Gastroesophageal sphincter (tissue), 4 donors: ENCODE measurements around the gene BEND7. TPM values are rescaled to one million over a fixed set of nuclear protein-coding genes. Genes with fewer than 3 reads are reported as not detected.
A peak's percentile ranks its signal among the peaks of the same experiment; 100 is the strongest.

Source experiments
- ATAC-seq: fragments of 150-250 bp; one replicate; pipeline ENCODE4 v1.9.1; 2016; ENCODE audit warnings: mild to moderate bottlenecking, moderate library complexity
- H3K27ac ChIP-seq, 4 donors: fragments of 200-600 bp; sonication (generic) in 3 of 4; 1 replicate in 3 of 4; 2 replicates in 1 of 4; pipeline ENCODE4 v1.5.1; 2016 to 2019
- H3K27me3 ChIP-seq: fragments of 200-600 bp; sonication (generic); one replicate; pipeline ENCODE4 v1.5.1; 2019
- H3K36me3 ChIP-seq, 2 donors: fragments of 200-600 bp; sonication (generic); one replicate each; pipeline ENCODE4 v1.5.1; 2019; ENCODE audit warnings: control low read depth in 1 of 2
- H3K4me1 ChIP-seq, 3 donors: fragments of 200-600 bp; sonication (generic); 1 replicate in 2 of 3; 2 replicates in 1 of 3; pipeline ENCODE4 v1.5.1; 2016 to 2019; ENCODE audit warnings: control low read depth in 2 of 3
- H3K4me3 ChIP-seq, 2 donors: fragments of 200-600 bp; sonication (generic); one replicate each; pipeline ENCODE4 v1.5.1; 2019; ENCODE audit warnings: mild to moderate bottlenecking in 1 of 2, moderate library complexity in 1 of 2
- H3K9me3 ChIP-seq, 3 donors: fragments of 200-600 bp; sonication (generic); one replicate each; pipeline ENCODE4 v1.5.1; 2017 to 2019; ENCODE audit warnings: control low read depth in 2 of 3
- CTCF ChIP-seq, 4 experiments: fragments of 200-600 bp in 2 of 4; fragments of 450-650 bp in 2 of 4; sonication (generic) in 1 of 4; IDR thresholded peaks; one replicate each; pipeline ENCODE4 v1.5.1; 2017 to 2019; ENCODE audit warnings: antibody characterized with exemption in 4 of 4, mild to moderate bottlenecking in 2 of 4, moderate library complexity in 2 of 4
- EP300 ChIP-seq: sonication (generic); formaldehyde crosslinking; IDR thresholded peaks from one replicate; pipeline ENCODE4 v1.6.1; 2017; ENCODE audit warnings: antibody characterized with exemption, mild to moderate bottlenecking
- POLR2A ChIP-seq, 2 donors: fragments of 450-650 bp; IDR thresholded peaks; one replicate each; pipeline ENCODE4 v1.6.1; 2017; ENCODE audit warnings: antibody characterized with exemption in 2 of 2, mild to moderate bottlenecking in 2 of 2, moderate library complexity in 1 of 2
- POLR2AphosphoS5 ChIP-seq: sonication (generic); formaldehyde crosslinking; IDR thresholded peaks from one replicate; pipeline ENCODE4 v1.6.1; 2017; ENCODE audit warnings: antibody characterized with exemption
- WGBS, 2 donors: methylation state at CpG; one replicate each; pipeline ENCODE4 v1.1.5; 2018; ENCODE audit warnings: low coverage in 1 of 2; 5-methylcytosine and 5-hydroxymethylcytosine counted together
- total RNA-seq, 4 donors: library from RNA; depleted of rRNA; stranded (reverse); fragments of >200 nt; gene quantifications; one replicate each; pipeline ENCODE4 v1.1.0, GENCODE V29; 2016

BEND7 gene
- 10 to 100 TPM; 18.4 to 25.9 (median 22.5) TPM for total RNA-seq

- ATAC-seq = peak; percentile 83
- 22% methylated on average over 3 of the region's 98 CpGs; no CpG with 5 or more reads in 1 of the 2 donors for WGBS, 2 donors
- TF ChIP-seq EP300 (no peak), POLR2AphosphoS5 (no peak), POLR2A (IDR thresholded peaks at IDR 0.05) (no peak), CTCF (IDR thresholded peaks at IDR 0.05) (no peak)
These were observed at the start of gene BEND7 for GRCh38 chr10:13528875-13529713. Gene BEND7, minus strand, starts transcription at chr10:13529014. Its CDS starts 481 bp downstream, at chr10:13528533.

GRCh38 chr10:13573960-13574359, 45.1 kb upstream of the BEND7 start:
- H3K27ac ChIP-seq = no peak overlapping the region
- peaks cover 4% of the 10 kb centered on the region for H3K27me3 ChIP-seq
- no peaks in the 10 kb centered on the region for H3K36me3 ChIP-seq
- H3K9me3 ChIP-seq = peaks cover 0 to 9% (median 0%) of the 10 kb centered on the region in 3 donors
- TF ChIP-seq CTCF (IDR thresholded peaks at IDR 0.05) = no peak
- TF ChIP-seq EP300 = no peak
- no peak for TF ChIP-seq POLR2AphosphoS5
- TF ChIP-seq POLR2A (IDR thresholded peaks at IDR 0.05) = no peak
- no peaks in the 10 kb centered on the region for H3K4me1 ChIP-seq
- ATAC-seq = no peak
- H3K4me3 ChIP-seq = no peak overlapping the region
- 51 to 73% methylated on average over 4 of the region's 4 CpGs for WGBS, 2 donors

More at GRCh38 chr10:13528875-13529713, at the start of gene BEND7:
- no peaks in the 10 kb centered on the region for H3K9me3 ChIP-seq
- H3K4me3 ChIP-seq = peak within 1 kb of the TSS; percentile 62 to 72
- H3K4me1 ChIP-seq = peaks cover 0 to 27% (median 5%) of the 10 kb centered on the region in 3 donors
- H3K27me3 ChIP-seq = no peaks in the 10 kb centered on the region
- H3K36me3 ChIP-seq = no peaks in the 10 kb centered on the region
- H3K27ac ChIP-seq = peak within 1 kb of the TSS; percentile 25 to 90 (median 88)

GRCh38 chr10:13571541-13571940, 42.7 kb upstream of the BEND7 start:
- no peak for ATAC-seq
- peaks cover 4% of the 10 kb centered on the region for H3K27me3 ChIP-seq

GRCh38 chr10:13567030-13567429, 38.2 kb upstream of the BEND7 start:
- Histone ChIP-seq H3K9me3 (no peaks in the 10 kb centered on the region), H3K4me3 (no peak overlapping the region), H3K4me1 (no peaks in the 10 kb centered on the region), H3K36me3 (no peaks in the 10 kb centered on the region), H3K27me3 (no peaks in the 10 kb centered on the region), H3K27ac (no peak overlapping the region)
- WGBS, 2 donors = 100% methylated on average over 1 of the region's 1 CpG
- TF ChIP-seq POLR2A (IDR thresholded peaks at IDR 0.05) (no peak), EP300 (no peak), CTCF (IDR thresholded peaks at IDR 0.05) (no peak), POLR2AphosphoS5 (no peak)
- ATAC-seq = no peak

More at GRCh38 chr10:13571541-13571940, 42.7 kb upstream of the BEND7 start:
- 47 to 49% methylated on average over 2 to 3 of the region's 5 CpGs for WGBS, 2 donors
- H3K4me1 ChIP-seq = no peaks in the 10 kb centered on the region
- no peak overlapping the region for H3K4me3 ChIP-seq
- TF ChIP-seq POLR2A (IDR thresholded peaks at IDR 0.05) (no peak), EP300 (no peak)
- no peak overlapping the region for H3K27ac ChIP-seq
- H3K9me3 ChIP-seq = peaks cover 0 to 9% (median 0%) of the 10 kb centered on the region in 3 donors
- no peaks in the 10 kb centered on the region for H3K36me3 ChIP-seq

GRCh38 chr10:13564576-13564975, 35.8 kb upstream of the BEND7 start:
- no peaks in the 10 kb centered on the region for H3K36me3 ChIP-seq
- H3K27ac ChIP-seq = no peak overlapping the region
- TF ChIP-seq EP300 (no peak), POLR2AphosphoS5 (no peak), CTCF (IDR thresholded peaks at IDR 0.05) (no peak), POLR2A (IDR thresholded peaks at IDR 0.05) (no peak)
- 83 to 89% methylated on average over 3 of the region's 3 CpGs for WGBS, 2 donors
- H3K4me1 ChIP-seq = no peaks in the 10 kb centered on the region
- no peaks in the 10 kb centered on the region for H3K27me3 ChIP-seq
- H3K4me3 ChIP-seq = no peak overlapping the region
- ATAC-seq = no peak
- H3K9me3 ChIP-seq = no peaks in the 10 kb centered on the region
